Measurements from ENCODE around the gene GAS2L1. TPM values are rescaled to one million over a fixed set of nuclear protein-coding genes. Genes with fewer than 3 reads are reported as not detected.

Gene GAS2L1
- total RNA-seq, 2 donors from 2014 or later, result 0.41 to 0.79 TPM

DNA sequence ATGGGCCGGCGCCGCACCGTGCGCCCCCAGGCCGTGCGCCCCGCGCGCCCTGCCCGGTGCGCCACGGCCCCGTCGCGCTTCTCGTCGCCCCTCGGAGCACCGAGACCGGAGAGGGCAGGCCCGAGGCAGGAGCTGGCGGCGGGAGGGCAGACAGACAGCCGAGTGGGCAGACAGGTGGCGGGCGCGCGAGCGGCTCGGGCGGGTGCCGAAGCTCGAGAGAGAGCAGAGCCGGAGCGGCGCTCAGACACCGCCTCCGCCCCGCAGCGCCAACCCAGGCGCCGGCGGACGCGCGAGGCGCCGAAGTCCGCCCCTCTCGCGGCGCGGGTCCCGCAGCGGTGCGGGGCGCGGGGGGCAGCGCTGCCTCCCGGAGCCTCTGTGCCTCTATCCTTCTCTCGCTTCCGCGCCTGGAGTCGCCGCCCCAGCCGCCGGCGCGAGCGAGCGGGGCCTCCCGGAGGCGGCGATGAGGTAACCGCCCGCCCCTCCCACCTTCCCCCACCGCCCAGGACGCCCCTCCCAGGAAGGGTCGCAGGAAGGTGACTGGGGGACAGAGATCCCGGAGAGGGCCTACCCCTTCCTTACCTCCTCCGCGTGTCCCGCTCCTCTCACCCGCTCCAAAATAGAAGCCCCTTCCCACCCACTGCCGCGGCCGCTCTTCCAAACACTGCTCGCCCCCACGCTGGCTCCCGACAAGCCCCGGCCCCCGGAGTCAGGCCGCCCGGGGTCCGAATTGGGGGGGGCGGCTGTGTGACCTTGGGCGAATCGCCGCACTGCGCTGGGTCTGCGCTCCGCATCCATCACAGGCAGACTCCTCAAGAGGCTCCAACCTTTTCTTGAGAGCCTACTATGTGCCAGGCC lies 9.1 kb downstream of the GAS2L1 start, which contains the start of gene RASL10A:
TSS of gene RASL10A (minus strand) at position 412 of the 855 bp plus-strand sequence. CDS start 451 bp downstream, outside the sequence.
- no peak for DNase-seq
- no peak for ATAC-seq (replicated peaks in 1 of 2)
- Mint-ChIP-seq H3K27me3 (ENCODE audit: low read depth) (peaks cover 37% of the 10 kb centered on the region), H3K36me3 (ENCODE audit: insufficient read depth in 2 of 2) (no peaks in the 10 kb centered on the region), H3K9me3 (no peaks in the 10 kb centered on the region), H3K4me1 (ENCODE audit: low read depth) (peaks cover 13% of the 10 kb centered on the region), H3K27ac (no peak within 1 kb of the TSS), H3K4me3 (peak within 1 kb of the TSS; percentile 59 to 66)

DNA sequence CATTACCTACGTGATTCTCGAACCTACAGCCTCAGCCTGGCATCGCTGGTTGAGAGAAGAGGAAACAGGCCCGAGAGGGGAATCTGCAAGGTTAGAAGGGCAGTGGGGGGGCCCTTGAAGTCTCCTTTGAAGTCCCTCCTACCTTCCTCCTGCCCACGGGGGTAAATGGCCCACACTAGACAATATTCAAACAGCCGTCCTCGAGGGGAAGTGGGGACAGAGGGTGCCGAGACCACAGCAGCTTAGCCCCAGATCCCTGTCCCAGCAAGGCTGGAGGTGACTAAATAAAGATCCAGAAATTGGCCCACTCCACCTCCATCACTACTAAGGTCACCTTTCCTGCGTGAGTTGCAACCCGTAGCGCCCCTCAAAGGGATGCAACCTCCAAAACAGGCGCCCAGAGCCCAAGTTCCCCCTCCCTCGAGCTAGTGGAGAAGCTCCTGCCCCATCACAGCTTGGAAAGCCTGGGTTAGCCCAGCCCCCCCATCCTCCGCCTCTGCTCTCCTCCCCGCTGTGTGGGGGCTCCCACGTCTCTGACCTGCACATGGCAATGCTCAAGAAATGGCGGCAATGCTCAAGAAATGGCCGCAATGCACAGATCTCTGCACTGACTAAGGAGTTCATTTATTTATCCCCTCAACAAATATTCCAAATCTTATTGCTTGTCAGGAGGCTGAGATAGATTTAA lies 9.8 kb downstream of the GAS2L1 start:
- Mint-ChIP-seq H3K4me3 (peak overlapping the region in 1 of 2 donors; percentile 10), H3K4me1 (ENCODE audit: low read depth) (peaks cover 13% of the 10 kb centered on the region), H3K36me3 (ENCODE audit: insufficient read depth in 2 of 2) (no peaks in the 10 kb centered on the region), H3K27ac (no peak overlapping the region), H3K27me3 (ENCODE audit: low read depth) (peaks cover 37% of the 10 kb centered on the region), H3K9me3 (no peaks in the 10 kb centered on the region)
- DNase-seq, result no peak
- ATAC-seq (replicated peaks in 1 of 2), result no peak

DNA sequence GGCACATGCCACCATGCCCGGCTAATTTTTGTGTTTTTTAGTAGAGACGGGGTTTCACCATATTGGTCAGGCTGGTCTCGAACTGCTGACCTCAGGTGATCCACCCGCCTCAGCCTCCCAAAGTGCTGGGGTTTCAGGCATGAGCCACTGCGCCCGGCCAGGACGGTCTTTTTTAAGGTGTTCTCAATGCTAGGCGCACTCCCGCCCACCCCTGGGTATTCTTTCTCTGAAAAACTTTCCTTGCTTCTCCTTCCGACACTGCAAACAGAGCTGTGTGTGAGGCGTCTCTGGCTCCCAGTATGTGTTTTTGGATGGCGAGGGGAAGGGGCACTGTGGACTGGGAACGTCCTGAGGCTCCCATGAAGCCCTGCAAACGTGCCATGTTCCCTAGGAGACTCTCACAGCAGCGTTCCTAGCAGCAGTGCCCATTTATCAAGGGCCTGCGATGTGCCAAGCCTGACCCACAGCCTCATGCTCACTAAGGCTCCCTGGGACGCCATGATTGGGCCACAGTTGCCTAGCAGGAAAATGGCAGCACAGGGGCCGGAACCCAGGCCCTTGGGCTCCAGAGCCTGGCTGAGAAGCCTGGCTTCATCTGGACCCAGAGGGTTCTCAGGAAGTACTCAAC lies 11.5 kb downstream of the GAS2L1 start:
- H3K4me3 Mint-ChIP-seq, result no peak overlapping the region
- peaks cover 13% of the 10 kb centered on the region for H3K4me1 Mint-ChIP-seq (ENCODE audit: low read depth)
- ATAC-seq (replicated peaks in 1 of 2) (no peak), DNase-seq (no peak)
- no peaks in the 10 kb centered on the region for H3K9me3 Mint-ChIP-seq
- H3K27ac Mint-ChIP-seq, result no peak overlapping the region
- H3K36me3 Mint-ChIP-seq (ENCODE audit: insufficient read depth in 2 of 2), result no peaks in the 10 kb centered on the region
- peaks cover 27% of the 10 kb centered on the region for H3K27me3 Mint-ChIP-seq (ENCODE audit: low read depth)

DNA sequence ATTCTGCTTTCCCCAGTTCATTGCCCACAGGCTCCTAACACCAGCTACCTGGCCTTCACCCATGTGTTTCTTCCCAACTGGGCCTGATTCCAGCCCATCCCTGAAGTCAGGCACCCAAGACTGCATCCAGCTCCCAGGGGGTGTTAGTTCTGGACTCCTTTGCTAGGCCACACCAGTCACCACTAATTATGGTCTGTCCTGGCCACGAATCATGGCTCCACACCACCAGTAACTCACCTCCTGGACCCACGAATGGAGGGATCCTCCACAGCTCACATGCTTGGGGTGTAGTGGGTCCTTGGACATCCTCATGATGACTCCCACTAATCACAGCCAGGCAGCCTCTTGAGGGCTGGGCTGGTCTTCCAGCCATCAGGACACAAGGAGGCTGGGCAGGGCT lies 12.6 kb downstream of the GAS2L1 start:
- Mint-ChIP-seq H3K27ac (no peak overlapping the region), H3K27me3 (ENCODE audit: low read depth) (peaks cover 17% of the 10 kb centered on the region), H3K9me3 (no peaks in the 10 kb centered on the region), H3K4me1 (ENCODE audit: low read depth) (peaks cover 7% of the 10 kb centered on the region), H3K4me3 (no peak overlapping the region), H3K36me3 (ENCODE audit: insufficient read depth in 2 of 2) (no peaks in the 10 kb centered on the region)
- no peak for ATAC-seq (replicated peaks in 1 of 2)
- no peak for DNase-seq

DNA sequence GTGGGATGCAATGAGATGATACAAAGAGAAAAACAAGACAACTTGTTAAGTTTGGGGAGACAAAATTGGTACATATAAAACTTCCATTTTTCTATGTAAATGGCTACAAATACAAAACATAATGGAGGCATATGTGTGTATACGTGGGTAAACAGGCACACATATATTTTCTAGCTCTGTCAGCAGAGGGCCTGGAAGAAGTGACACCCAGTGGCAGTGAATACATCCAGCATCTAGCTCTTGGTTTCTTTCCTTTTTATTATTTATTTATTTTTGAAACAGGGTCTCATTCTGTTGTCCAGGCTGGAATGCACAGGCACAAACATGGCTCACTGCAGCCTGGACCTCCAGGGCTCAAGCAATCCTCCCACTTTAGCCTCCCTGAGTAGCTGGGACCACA lies 14.1 kb downstream of the GAS2L1 start:
- Mint-ChIP-seq H3K27me3 (ENCODE audit: low read depth) (peaks cover 9% of the 10 kb centered on the region), H3K36me3 (ENCODE audit: insufficient read depth in 2 of 2) (no peaks in the 10 kb centered on the region), H3K4me3 (no peak overlapping the region), H3K9me3 (no peaks in the 10 kb centered on the region), H3K4me1 (ENCODE audit: low read depth) (no peaks in the 10 kb centered on the region), H3K27ac (no peak overlapping the region)
- DNase-seq, result no peak
- no peak for ATAC-seq (replicated peaks in 1 of 2)

DNA sequence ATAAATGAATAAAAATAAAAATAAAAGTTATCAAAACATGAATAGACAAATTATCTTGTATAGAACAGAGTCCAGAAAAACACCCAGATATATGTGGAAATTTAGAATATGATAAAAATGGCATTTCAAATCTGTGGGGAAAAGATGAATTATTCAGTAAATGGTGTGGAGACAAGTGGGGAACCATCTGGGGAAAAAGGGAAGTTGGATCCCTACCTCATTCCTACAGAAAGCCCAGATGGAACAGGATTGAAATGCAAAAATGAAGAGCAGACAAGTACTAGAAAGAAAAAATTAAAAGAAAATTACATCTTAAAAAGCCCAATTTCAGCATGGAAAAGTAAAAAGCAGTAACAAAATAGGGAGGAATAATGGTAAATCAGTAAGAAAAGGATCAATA lies 17.2 kb downstream of the GAS2L1 start:
- H3K27ac Mint-ChIP-seq, result no peak overlapping the region
- ATAC-seq (replicated peaks in 1 of 2), result no peak
- no peaks in the 10 kb centered on the region for H3K27me3 Mint-ChIP-seq (ENCODE audit: low read depth)
- no peak for DNase-seq
- H3K4me1 Mint-ChIP-seq (ENCODE audit: low read depth), result no peaks in the 10 kb centered on the region
- H3K4me3 Mint-ChIP-seq, result no peak overlapping the region
- no peaks in the 10 kb centered on the region for H3K36me3 Mint-ChIP-seq (ENCODE audit: insufficient read depth in 2 of 2)
- no peaks in the 10 kb centered on the region for H3K9me3 Mint-ChIP-seq

DNA sequence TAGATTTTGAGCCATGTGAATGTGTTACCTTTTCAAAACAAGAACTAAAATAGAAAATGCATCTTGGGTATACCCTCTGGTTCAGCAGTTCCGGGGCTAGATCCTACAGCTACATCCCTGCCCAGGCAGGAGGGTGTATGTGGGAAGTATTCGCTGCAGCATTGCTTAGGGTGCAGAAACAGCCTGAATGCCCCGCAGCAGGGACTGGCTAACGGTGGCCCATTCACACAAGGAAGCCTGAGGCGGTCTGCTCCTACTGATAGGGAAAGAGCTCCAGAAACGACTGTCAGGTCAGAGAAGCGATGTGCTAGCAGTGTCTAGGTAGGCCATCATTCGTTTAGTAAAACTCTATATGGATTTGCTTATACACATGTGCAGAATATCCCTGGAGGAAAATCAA lies 18.9 kb downstream of the GAS2L1 start:
- no peak for ATAC-seq (replicated peaks in 1 of 2)
- Mint-ChIP-seq H3K9me3 (no peaks in the 10 kb centered on the region), H3K27me3 (ENCODE audit: low read depth) (no peaks in the 10 kb centered on the region), H3K4me1 (ENCODE audit: low read depth) (no peaks in the 10 kb centered on the region), H3K4me3 (no peak overlapping the region), H3K36me3 (ENCODE audit: insufficient read depth in 2 of 2) (no peaks in the 10 kb centered on the region), H3K27ac (no peak overlapping the region)
- DNase-seq, result no peak

DNA sequence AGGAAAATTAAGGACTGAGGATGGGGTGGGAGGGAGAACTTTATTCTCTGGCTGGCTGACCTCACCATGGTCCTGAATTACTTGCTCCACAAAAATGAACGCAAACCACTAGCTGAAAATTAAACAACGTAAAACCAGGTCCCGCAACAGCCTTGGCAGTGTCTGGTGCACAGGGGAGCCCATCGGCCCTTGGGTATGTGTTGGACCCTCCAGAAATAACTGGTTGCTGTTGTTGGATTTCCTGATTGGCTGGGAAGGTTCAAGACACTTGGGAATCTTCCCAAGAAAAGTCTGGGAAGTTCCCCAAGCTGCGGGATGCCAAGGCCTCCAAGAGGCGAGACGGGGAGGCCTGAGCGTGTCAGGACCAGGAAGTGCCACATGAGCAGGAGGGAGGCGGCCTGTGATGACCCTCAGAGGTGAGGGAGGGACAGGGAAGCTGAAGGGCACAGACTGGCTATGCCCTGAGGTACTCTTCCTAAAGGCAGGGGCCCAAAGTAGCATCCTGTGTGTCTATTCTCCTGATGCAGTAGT lies 19.4 kb downstream of the GAS2L1 start:
- Mint-ChIP-seq H3K36me3 (ENCODE audit: insufficient read depth in 2 of 2) (no peaks in the 10 kb centered on the region), H3K4me1 (ENCODE audit: low read depth) (no peaks in the 10 kb centered on the region), H3K27me3 (ENCODE audit: low read depth) (no peaks in the 10 kb centered on the region), H3K27ac (no peak overlapping the region), H3K4me3 (no peak overlapping the region), H3K9me3 (no peaks in the 10 kb centered on the region)
- DNase-seq (no peak), ATAC-seq (replicated peaks in 1 of 2) (no peak)

DNA sequence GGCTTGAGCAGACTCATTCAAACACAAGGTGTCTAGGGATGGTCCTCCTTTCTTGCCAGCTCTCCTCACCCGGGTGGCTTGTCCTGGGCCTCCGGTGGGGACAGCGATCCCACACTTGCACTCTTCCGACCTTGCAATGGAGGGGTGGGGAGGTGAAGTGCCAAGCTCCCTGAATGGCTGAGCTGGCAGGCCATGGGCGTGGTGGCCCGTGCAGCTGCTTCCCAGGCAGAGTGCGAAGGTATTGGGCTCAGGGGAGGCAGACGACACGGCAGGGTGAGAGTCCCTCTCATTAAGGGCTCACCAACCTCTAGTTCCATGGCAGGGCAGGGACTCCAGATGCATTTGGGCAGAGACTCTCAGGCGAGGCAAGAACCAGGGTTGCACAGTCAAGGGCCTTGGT lies 20.0 kb downstream of the GAS2L1 start:
- no peaks in the 10 kb centered on the region for H3K9me3 Mint-ChIP-seq
- no peaks in the 10 kb centered on the region for H3K27me3 Mint-ChIP-seq (ENCODE audit: low read depth)
- DNase-seq (no peak), ATAC-seq (replicated peaks in 1 of 2) (no peak)
- no peak overlapping the region for H3K4me3 Mint-ChIP-seq
- H3K27ac Mint-ChIP-seq, result no peak overlapping the region
- H3K36me3 Mint-ChIP-seq (ENCODE audit: insufficient read depth in 2 of 2), result no peaks in the 10 kb centered on the region
- H3K4me1 Mint-ChIP-seq (ENCODE audit: low read depth), result no peaks in the 10 kb centered on the region

DNA sequence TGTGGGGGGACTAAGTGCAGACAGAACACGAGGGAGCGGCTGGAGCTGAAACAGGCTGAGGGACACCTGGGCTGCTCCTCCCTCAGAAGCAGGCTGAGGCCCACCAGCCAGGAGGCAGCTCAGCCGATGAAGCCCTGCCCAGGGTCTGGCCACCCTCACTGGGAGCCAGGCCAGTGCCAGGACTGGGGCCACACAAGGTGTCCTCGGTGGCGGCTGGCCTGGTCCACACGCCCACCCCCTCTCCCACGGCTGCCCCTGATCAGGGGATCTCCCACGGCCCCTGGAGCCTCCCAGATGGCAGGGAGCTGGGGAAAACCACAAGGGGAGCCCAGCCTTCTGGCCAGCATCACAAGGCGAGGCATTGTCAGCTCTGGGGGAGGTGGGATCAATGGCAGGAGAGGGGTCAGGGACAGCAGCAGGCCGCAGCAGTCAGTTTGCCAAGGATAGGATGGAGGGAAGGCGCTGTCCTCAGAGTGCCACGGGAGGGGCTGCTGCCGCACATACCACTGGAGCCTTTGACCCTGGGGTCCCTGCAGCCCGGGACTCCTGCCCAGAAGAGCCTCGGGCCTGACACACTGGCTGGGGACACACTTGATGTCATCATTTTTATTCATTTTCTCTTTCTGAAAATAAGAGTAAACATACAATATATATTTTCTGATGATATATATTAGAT lies 20.8 kb downstream of the GAS2L1 start:
- ATAC-seq (replicated peaks in 1 of 2) (no peak), DNase-seq (no peak)
- Mint-ChIP-seq H3K4me3 (no peak overlapping the region), H3K9me3 (no peaks in the 10 kb centered on the region), H3K27me3 (ENCODE audit: low read depth) (no peaks in the 10 kb centered on the region), H3K36me3 (ENCODE audit: insufficient read depth in 2 of 2) (no peaks in the 10 kb centered on the region), H3K4me1 (ENCODE audit: low read depth) (no peaks in the 10 kb centered on the region), H3K27ac (no peak overlapping the region)

DNA sequence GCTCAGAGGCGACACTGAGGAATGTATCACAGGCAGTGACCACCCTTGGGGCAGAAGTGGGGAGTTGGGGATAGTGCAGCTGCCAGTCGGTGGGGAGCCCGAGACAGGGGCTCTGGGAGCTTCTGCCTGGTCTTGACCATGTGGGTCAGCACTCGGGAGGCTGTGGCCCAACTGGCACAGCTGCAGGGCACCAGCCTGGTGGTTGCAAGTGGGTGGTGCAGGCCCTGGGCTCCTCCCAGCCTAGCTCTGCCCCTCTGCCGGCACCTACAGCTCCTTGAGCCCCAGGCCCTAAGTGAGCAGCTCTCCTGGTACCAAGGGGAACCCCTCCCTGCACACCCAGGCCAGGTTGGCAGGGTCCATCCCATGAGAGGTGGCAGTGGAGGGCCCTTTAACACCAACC lies 21.6 kb downstream of the GAS2L1 start:
- ATAC-seq (replicated peaks in 1 of 2) (no peak), DNase-seq (no peak)
- no peaks in the 10 kb centered on the region for H3K27me3 Mint-ChIP-seq (ENCODE audit: low read depth)
- no peaks in the 10 kb centered on the region for H3K36me3 Mint-ChIP-seq (ENCODE audit: insufficient read depth in 2 of 2)
- no peaks in the 10 kb centered on the region for H3K4me1 Mint-ChIP-seq (ENCODE audit: low read depth)
- H3K27ac Mint-ChIP-seq, result no peak overlapping the region
- no peaks in the 10 kb centered on the region for H3K9me3 Mint-ChIP-seq
- H3K4me3 Mint-ChIP-seq, result no peak overlapping the region

DNA sequence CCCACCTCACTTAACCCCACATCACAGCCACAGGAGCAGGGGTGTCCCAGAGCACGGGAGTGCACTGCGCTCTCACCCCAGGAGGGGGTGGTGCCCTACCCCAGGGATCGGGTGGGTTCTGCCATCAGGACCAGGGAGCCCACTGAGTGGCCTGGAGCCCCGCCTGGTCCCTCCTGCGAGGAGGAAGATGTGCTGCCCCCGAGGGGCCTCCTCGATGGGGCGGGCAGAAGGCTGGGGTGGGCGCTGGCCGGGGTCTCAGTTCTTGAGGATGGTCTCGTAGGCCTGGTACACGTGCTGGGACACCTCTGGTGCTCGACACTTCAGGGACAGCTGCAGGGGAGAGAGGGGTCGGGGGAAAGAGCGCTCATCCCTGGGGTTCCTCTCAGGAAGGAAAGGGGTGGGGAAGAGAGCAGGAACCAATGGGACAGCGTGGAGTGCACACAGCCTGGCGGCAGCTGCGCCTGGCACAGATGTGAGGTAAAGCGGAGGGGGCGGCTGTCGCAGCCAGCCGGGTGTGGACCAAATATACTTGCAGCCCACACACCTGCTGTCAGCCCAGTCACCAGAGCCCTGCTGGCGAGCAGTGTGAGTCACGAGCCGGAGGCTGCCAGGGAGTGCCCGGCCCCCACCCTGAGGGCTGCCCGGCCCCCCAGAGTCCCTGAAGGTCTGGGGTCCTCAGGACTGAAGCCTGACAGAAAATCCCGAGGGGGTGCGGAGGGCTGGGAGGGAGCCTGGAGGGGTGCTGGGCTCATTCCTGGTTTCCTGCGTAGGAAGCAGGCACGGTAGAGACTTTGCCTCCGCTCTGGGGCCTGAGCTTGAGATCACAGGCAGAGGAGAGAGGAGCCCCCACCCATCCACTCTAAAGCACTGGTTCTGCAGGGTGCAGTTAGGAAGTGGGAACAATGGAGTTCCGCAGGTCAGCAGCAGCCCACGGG lies 22.4 kb downstream of the GAS2L1 start:
- H3K27ac Mint-ChIP-seq, result no peak overlapping the region
- no peaks in the 10 kb centered on the region for H3K36me3 Mint-ChIP-seq (ENCODE audit: insufficient read depth in 2 of 2)
- no peaks in the 10 kb centered on the region for H3K9me3 Mint-ChIP-seq
- DNase-seq, result no peak
- H3K27me3 Mint-ChIP-seq (ENCODE audit: low read depth), result no peaks in the 10 kb centered on the region
- no peak overlapping the region for H3K4me3 Mint-ChIP-seq
- ATAC-seq (replicated peaks in 1 of 2), result no peak
- H3K4me1 Mint-ChIP-seq (ENCODE audit: low read depth), result no peaks in the 10 kb centered on the region
